ENCODE data around the gene KCNJ14.

Gene KCNJ14

DNA sequence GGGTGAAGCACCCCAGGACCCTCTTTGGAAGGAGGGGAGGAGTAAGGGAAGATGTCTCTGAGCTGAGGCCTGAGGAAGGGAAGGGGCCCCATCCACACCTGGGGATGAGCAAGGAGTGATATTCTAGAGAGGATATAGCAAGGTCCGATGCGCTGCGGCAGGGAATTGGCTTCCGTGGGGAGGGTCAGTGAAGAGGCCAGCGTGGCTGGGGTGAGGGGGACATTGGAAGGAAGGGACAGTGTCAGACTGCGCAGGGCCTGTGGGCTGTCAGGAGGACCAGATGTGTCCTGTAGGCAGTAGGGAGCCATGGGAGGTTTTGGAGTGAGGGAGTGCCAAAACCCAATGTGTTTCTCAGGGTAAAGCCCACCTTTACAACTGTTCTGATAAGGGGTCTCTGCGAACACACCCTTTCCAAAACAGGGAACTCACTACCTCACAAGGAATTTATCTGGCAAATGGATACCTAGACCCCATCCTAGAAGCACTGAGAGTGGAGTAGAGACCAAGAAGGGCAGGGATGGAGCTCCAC, 52.6 kb downstream of the KCNJ14 start:
- no peak for DNase-seq (ENCODE audit: low read depth in 2 of 2)

DNA sequence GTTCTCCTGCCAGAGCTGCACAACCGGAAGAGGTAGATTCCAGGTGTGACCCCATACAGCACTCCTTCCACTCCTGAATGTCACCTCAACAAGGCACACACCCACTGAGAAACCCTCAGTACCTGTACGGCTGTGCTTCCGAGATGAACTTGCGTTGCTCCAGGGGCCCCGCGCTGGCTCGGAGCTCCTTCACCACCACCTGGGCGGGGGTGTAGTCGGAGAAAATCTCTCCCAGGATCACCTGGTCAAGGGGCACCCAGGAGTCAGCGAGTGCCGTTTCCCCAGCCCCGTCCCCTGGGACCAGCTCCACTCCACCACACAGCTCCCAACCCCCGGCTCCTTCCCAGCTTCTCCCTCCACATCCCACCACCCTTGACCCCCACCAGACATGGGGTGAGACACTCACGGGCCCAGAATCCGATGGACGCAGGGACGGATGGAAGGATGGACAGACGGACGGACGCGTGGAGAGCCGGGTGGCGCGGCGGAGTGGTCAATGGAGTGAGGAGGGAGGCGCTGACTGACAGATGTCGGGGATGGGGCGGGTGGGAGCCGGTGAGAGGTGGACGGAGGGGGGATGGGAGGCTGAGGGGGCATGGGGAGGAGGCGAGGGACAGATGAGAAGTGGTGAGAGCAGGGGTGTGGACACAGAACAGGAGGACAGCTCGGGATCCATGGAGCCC, 53.5 kb downstream of the KCNJ14 start:
- DNase-seq (ENCODE audit: low read depth in 2 of 2): no peak

DNA sequence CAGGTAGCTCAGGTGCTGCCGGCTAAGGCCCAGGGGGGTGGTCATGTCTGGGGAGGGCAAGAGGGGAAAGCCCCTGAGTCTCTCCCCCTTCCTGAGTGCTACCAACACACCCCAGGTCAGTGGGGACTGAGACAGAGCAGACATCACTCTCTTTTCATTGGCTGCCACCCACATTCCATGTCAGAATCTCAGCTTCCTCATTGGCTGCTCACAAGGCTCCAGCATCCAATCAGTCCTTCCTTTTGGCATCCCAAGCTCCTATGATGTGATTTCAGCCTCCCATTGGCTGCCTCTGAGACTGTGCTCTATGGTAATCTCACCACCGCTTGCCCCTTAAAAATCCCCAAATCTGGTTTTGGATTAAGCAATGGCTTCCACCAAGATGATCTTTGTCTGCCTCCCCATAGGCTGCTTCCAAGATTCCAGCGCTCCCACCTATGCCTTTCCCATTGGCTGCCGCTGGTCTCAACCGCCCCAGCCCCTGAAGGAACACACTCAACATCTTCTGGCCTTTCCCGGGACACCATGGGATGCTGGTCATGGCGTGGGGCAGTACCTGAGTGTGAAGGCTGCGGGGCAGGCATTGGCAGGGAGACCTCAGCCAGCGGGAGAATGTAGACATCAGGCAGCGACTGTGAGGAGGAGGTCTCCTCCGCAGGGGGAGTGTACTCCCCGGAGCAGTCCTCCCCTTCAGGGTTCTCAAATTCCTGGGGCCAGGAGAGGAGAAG, 54.3 kb downstream of the KCNJ14 start:
- no peak for DNase-seq (ENCODE audit: low read depth in 2 of 2)

DNA sequence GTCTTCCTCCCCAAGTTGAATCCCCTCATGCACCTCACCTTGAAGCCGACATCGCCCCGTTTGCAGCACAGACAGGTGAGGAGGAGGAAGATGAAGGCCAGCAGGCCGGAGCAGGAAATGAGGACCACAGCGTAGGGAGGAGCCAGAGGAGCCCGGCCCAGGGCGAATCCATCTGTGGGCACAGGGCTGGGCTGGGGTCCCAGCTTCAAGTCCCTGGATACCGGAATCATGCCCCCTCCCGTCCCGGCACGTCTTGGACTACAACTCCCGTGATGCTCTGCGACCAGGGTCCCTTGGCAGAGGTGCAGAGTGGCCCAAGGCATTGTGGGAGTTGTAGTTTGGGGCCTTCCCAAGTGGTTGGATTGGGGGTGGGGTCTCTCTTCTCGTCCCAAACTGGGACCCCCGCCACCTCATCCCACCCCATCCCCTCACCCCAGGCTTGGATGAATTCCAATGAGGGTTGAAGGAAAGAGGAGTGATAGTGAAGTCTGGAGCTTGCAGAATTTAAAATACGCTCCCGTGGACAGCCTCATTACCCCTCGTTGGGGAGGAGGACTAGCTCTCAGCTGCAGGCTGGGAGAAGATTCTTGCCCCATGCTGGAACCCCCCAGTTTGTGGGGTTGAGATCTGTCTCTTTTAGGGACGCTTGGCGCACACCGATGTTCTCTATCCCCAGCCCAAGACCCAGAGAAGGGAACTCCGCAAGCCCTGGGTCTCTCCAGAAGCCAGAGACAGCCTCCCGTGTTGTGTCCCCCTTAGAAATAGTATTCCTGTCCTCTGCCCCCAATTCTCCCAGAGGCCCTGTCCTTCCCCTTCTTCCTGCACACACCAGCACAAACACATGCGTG, 55.3 kb downstream of the KCNJ14 start:
- peak; percentile 48 to 62 for DNase-seq (ENCODE audit: low read depth in 2 of 2)

DNA sequence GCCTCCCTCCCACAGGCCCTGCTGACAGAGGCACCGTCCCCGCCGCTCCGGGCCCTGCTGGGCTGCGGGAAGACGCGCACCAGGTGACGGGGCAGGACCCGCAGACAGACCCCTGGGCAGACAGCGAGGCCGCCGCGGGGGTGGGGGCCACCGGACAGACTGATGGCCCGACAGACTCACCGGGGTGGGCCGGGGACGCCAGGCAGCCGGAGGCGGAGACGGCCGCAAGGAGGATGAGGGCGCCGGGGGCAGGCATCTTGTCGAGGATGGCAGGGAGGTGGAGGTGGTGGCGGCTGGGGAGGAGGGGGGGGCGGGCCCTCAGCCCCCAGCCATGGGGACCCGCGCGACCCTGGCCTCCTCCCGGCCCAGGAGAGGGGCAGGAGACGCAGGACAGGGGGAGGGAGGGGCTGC, 56.0 kb downstream of the KCNJ14 start:
- no peak for DNase-seq (ENCODE audit: low read depth in 2 of 2)

DNA sequence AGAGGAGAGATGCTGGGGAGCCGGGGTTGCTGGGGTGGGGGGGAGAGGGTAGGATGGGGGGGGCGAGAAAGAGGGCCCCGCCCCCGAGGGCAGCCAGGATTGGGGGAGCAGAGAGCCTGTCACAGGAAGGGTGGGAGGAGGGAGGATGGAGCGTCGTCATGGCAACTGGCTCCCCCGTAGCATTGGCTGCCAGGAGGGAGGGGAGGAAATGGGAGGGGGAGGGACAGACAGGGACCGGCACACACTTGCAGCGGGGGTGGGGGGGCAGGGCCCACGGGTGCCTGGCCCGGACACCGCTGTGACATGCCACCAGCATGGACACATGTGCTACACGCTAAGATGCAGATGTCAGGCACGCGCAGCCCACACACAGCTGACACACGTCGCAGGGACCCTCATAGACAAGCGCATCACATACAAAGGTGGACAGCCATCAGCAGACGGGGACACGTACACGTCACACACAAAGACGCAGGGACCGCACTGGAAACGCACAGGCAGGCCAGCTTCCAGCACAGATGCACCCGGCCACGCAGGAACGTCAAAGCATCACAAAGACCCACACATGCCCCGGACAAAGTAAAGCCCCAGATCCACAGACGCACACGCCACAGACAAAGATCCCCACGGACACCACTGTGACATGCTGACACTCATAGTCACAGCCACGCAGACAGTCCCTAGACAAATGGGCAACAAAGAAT, 56.6 kb downstream of the KCNJ14 start, which contains the start of gene LMTK3:
Gene LMTK3, minus strand, starts transcription at position 36 of the 704 bp plus-strand sequence. CDS start 259 bp downstream, outside the sequence.
- peak; percentile 49 to 66 for DNase-seq (ENCODE audit: low read depth in 2 of 2)

DNA sequence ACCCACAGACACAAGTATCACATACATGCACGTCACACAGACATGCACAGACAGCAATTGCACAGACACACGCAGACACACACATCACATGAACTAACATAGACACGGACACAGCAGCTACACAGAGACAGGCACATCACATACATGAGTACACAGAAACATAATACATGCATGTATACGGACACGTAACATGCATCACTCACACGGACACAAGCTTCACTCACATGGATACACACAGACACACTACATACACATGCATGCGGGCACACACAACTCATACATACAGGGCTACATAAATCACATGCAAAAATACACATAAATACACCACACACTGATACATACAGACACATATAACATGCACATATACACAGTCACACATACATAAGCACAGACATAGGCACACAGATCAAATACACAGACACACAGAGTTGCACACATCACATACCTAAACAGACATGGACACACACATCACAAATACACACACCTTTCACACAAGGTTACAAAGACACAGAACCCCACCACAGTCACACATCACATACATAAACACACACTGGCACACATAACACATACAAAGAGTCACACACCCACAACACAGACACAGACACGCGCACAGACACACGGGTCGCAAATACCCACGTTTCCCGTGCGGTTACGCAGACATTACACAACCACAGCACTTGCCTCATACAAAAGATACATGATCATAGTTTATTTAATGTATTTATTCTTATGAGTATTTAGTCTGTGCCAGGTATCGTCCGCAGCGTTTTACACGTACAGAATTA, 57.3 kb downstream of the KCNJ14 start:
- no peak for DNase-seq (ENCODE audit: low read depth in 2 of 2)

DNA sequence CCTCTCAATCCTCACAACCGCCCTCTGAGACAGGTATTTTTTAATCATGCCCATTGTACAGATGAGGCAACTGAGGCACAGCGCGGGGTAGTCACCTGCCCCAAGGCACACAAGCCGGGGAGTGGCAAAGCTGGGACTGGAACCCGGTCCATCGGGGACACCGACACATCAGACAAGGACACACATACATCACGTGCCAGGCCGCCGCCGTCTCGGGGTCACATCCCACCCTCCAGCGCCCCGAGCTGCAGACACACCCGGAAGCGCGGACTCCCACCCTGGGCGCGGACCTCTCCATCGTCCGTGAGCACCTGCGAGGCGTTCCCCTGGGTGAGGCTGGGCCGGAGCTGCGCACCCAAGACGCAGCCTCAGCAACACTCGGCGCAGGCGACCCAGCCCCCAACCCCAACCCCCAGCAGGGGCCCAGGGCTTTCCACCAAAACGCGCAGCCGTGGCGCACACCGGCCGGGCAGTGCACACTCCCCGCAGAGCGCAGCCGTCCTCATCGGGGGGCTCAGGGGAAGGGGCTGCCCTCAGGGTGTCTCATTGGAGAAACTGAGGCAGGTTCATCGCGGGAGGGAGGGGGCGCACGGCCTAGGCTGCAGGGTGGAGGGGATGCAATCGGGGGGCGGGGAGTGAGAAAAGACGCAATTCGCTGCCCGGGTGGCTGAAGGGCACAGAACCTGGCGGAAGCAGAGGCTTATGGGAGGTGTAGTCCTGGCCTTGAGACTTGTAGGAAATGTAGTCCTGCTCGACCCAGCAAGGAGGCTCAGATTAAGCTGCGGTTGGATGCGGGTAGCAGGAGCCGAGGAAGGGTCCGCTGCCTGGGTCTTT, 58.1 kb downstream of the KCNJ14 start:
- DNase-seq (ENCODE audit: low read depth in 2 of 2): peak; percentile 39 to 66

DNA sequence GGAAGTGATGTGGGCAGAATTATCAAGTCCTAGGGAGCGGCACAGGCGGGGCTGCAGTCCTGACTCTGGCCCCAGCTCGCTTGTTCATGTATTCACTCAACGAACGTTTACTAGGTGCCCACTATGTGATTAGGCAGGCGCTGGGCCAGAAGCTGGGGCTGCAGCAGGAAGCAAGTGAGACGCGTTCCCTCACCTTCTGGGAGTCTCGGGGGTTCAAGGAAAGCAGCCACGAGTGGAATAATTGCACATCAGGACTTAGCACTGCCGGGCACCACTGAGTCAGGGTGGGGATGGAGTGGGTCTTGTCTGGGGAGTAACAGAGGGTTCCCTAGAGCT, 58.7 kb downstream of the KCNJ14 start:
- DNase-seq (ENCODE audit: low read depth in 2 of 2): no peak

DNA sequence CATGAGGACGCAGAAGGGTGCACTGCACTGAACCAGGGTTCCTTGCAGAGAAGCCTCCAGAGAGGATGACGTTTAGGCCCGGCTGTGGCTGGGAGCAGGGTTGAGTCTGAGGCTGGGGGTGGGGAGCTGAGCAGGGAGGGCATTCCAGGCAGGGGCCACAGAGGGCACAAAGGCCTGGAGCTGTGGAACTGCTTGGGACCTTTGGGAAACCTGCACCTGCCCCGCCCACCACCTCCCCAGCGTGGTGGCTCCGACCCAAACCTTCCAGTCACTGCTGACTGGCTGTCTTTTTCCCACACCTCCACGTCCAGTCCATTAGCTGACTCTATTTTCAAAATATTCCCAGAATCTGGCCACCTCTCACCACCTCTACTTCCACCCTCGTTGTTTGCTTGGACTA, 61.2 kb downstream of the KCNJ14 start:
- DNase-seq (ENCODE audit: low read depth in 2 of 2): no peak
